Stimulated activated CD8-positive, alpha-beta memory T cell treated with anti-CD3 and anti-CD28 coated beads, Interleukin-7, amount 100 ng/mL, for 1 hour (primary cell): Measurements from ENCODE around the gene LSS.

ENCODE experiments used
- DNase-seq, 2 donors: peaks; one replicate each; pipeline ENCODE4 v3.0.0-alpha.2; 2020; ENCODE audit warnings: low read depth in 2 of 2

LSS gene

DNA sequence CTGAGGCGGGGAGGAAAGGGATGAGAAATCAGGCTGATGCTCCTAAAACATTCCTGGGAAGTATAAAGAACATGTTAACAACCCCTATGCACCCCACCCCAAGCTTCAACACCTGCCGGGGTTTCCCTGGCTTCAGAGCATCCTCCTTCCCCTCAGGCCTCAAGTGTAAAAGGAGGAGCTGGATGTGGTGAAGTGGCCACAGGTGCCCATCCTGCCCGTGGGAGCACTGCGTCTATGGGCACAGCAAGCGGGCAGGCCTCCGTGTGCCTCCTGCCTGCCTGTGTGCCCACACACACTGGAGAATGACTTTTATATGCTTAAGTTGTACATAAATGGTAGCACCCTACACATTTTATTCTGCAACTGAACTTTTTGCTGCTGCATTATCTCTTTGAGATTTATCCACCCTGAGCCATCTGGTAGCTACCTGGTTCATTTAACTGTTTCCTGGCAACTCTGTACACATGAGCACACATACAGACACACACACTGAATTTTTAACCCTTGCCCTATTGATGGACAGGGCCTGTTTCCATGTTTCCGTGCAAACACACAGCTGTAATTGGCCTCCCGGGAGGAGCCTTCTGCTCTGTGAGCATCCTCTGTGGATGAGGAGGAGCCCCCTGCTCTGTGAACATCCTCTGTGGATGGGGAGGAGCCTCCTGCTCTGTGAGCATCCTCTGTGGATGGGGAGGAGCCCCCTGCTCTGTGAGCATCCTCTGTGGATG, 59.8 kb downstream of the LSS start:
- no peak for DNase-seq

DNA sequence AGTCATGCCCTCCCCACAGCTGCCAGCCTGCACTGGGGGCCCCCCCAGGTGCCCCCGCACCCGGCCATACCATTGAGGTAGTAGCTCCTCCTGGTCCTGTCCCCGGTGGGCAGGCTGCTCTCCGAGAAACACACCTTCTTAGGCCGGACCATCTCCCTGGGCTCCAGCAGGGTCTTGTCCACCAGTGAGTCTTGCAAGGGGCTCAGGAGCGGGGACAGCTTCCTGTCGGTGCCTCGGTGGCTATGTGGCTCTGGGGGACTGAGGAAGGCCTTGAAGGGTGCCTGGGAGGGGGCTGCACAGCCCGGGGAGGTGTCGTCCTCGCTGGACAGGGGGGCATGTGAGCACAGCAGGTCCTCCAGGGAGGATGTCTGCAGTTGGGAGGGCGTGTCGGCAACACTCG, 60.3 kb downstream of the LSS start:
- DNase-seq = no peak

DNA sequence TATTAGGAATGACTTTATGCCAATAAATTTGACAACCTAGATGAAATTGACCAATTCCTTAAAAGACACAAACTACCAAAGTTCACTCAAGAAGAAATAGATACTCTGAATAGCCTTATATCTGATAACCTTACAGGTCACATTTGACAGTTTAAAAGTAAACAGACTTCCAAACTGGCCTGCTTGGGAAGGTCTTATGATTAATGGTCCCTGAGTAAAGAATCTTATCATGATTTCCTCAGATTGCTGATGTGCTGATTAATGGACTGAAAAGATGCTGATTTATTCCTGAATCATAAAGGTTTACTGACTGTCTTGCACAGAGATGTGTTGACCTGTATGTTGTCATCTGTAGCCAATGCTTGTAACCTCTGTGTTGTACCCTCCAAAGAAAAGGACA, 63.5 kb downstream of the LSS start:
- DNase-seq = no peak

DNA sequence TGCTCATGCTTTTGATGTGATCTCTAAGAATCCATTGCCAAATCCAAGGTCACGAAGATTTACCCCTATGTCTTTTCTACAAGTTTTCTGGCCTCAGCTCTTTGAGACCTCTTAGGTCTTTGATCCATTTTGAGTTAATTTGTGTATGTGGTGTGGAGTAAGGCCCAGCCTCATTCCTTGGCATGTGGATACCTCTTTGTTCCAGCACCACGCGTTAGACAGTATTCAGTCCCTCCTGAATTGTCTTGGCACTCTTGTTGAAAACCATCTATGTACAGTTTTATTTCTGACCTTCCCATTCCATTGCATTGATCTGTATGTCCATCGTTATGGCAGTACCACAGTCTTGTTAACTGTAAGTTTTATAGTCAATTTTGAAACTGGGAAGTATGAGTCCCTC, 65.2 kb downstream of the LSS start:
- DNase-seq = no peak

DNA sequence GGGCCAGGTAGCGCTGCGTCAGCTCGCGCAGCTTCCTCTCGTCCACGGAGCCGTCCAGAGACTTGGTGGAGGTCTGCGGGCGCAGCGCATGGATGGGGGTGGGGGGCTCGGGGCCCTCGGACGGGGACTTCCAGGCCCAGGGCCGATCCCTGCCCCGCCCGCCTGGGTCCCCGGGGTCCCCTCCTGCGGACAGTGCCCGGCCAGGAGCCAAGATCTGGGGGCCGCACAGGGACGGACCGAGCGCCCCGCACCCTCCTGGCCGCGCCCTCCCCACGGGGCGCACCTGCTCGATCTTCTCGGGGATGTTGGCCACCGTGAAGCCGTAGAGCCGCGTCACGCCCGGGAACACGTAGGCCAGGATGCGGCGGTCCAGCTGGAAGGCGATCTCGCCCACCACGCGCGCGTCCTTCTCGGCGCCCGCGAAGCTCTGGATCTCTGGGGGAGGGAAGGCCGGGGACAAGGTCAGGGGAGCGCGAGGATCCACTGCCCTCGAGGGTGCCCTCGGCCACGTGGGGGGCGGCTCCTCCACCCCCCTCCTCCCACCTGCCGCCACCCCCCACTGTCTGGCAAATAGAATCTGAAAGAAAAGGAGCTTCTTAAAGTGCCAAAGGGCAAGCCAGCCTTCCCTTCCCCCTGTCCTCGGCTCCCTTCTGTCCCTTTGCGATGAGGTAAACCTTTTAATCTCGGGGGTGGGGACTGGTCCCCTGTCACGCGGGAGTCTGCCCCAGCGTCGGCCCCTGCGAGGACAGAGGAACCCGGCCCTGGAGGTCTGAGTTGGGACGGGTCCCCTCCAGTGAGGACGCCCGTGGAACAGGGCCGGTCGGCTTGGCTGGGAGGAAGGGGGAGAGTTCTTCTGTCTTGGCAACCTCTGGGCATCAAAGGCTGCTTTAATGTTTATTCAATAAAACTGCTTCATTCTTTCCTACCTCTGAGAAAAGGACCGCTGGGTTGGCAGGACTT, 66.7 kb downstream of the LSS start:
- DNase-seq = no peak

DNA sequence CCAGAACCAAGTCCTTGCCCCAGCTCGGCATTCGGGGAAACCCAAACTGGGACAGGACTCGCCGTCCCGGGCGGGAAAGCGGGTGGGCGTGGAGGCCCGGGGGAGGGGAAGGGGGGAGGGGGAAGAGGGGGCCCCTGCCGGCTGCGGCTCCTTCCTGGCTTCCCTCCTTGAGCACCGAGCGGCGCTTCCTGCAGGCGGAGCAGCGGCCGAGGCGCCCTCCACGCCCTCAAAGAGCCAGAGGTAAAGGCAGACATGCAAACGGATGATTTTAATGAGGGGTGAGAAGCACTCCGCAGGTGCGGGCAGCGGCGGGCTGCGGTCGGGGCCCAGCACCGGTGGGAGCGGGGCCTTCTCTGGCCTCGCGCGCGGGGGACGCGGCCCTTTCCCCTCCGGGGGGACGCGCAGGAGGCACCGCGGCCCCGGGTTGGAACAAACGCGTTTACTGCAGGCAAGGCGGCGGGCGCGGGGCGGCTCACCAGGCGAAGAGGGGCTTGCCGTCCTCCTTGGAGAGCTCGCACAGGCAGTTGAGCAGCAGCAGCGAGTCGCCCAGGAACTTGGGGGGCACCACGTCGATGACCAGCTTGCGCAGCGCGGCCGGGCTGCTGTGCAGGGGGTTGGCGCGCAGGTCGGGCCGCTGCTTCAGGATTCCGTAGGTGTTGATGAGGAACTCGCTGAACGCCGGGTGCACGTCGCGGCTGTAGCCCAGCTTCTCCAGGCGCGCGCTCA, 67.5 kb downstream of the LSS start:
- no peak for DNase-seq

DNA sequence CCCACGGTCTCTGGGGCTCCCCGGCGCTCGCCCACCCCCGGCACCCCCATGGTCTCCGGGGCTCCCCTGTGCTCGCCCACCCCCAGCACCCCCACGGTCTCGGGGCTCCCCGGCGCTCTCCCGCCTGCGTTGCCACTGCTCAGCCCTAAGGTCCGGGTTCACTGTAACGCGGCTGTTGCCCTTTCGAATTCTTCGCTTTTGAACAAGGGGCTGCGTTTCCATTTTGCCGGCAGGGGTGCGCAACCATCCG, 68.0 kb downstream of the LSS start:
- DNase-seq = no peak

DNA sequence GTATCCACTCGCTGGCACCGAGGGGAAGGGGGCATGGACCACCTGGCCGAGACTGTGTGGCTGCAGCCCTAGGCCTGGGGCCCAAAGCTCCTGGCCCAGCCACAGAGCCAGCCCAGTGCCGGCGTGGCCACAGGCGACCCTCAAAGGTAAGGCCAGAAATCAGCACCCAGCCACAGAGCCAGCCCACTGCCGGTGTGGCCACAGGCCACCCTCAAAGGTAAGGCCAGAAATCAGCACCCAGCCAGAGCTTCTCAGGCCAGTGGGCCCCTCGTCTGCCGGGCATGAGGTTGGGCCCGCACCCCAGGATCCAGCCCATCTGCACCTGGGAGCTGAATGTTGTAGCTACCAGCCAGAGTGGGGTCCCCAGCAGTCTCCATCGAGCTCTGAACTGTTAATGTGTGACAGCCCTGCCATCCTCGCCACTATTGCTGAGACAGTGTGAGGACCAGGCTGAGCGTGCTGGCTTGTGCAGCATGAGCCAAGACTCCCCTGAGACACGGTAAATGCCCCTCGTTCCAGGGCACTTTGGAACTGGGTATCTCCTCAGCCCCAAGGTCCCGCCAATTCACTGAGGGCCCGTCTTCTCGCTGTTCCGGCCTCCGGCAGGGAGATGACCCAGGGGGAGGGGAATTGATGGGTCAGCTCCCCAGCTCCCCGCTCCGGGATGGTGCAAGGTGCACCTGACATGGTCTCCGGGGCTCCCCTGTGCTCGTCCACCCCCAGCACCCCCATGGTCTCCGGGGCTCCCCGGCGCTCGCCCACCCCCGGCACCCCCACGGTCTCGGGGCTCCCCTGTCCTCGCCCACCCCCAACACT, 68.5 kb downstream of the LSS start:
- DNase-seq = no peak

DNA sequence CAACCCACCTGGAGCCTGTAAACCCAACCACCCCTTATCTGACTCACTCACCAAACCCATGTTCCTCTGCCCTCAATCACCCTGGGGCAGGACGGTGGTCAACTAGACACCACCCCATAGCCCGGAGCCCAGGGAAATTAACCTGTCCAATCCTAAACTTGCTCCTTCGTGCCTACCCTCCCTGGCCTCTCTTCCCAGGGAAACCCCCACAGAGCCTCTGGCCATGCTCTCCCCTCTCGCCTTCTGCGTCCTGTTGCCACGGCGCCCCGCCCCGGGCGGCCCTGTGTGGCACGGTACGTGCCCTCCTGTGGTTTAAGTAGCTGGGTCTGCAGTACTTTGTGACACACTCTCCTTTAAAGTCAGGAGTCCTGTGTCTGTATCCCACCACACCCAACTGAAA, 69.2 kb downstream of the LSS start:
- DNase-seq = no peak

DNA sequence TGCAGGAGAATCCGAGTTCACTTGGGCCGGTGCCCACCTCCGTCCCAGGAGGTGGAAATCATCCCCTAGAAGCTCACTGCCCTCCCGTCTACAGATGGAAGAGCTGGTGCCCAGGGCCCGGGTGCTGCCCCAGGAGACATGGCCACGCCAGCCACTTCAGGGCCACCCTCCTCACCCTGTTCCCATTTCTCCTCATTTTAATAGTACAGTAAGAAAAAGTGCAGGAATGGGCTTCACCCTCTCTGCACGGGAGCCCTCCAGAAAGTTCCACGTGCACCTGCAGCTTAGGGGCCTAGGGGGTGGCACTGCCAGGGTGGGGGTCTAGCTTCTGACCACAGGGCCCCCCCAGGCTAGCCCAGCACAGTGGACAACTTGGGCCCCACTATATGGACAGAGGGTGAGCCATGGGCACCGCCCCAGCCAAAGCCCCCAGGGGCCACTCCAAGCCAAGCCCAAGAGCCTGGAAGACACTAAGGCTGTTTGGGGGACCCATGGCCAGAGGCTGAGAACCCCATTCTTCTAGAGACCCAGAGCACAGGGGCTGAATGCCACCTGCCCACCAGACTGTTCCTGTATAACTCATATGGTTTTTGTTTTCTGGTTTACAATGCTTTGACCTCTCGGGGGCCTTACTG, 69.8 kb downstream of the LSS start:
- no peak for DNase-seq

DNA sequence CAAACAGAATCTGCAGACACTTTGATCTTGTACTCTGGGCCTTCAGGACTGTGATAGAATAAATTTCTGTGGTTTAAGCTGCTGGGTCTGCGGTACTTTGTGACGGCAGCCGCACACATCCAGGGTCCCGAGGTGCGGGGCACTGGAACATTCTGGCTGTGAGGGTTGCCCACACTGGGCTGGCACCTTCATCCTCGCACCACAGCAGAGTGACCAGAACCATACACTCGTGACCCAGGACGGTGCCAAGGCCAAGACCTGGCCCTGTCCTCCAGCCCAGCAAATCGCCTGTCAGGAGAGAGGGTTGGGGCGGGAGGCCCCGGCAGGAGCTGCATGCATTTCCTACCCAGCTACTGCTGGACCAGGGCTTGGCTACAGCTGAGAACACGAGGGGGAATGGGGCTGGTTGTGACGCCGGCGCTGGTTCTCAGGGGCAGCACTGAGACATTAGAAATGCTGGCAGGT, 70.6 kb downstream of the LSS start:
- no peak for DNase-seq

DNA sequence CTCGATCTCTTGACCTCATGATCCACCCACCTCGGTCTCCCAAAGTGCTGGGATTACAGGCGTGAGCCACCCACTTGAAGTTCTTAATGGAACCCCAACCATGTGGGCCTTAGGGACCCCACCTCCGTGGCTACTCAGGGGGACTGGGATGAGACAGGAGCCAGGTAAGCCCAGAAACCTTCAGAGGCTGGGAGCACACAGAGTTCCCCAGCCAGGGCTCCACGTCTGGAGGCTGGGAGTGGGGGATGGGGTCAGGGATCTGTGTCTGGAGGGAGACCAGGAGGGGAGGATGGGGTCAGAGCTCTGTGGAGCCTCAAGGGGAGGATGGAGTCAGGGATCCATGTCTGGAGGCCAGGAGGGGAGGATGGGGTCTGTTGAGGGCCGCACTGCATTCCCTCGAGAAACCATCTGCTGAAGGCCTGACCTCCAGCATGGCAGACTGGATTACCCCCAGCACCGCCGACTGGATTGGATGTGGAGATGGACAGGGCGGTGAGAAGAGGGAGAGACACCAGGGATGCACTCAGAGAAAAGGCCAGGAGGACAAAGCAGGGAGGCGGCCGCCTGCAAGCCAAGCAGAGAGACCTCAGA, 71.1 kb downstream of the LSS start:
- DNase-seq = no peak

DNA sequence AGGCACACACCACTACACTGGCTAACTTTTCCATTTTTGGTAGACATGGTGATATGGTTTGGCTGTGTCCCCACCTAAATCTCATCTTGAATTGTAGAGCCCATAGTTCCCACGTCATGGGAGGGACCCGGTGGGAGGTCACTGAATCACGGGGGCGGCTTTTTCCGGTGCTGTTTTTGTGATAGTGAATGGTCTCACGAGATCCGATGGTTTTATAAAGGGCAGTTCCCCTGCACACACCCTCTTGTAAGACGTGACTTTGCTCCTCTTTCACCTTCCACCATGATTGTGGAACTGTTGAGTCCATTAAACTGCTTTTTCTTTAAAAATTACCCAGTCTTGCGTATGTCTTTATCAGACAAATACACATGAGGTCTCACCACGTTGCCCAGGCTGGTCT, 71.9 kb downstream of the LSS start:
- no peak for DNase-seq

DNA sequence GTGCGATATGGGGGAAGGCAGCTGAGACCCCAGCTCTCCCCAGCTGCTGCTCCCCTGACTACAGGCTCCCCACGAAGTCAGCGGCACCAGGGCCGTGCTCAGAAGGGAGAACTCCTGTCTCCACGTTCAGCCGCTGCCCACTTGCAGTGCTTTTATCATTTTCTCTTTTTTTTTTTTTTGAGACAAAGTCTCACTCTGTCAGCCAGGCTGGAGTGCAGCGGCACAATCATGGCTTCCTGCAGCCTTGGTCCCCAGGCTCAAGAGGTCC, 72.3 kb downstream of the LSS start:
- no peak for DNase-seq

DNA sequence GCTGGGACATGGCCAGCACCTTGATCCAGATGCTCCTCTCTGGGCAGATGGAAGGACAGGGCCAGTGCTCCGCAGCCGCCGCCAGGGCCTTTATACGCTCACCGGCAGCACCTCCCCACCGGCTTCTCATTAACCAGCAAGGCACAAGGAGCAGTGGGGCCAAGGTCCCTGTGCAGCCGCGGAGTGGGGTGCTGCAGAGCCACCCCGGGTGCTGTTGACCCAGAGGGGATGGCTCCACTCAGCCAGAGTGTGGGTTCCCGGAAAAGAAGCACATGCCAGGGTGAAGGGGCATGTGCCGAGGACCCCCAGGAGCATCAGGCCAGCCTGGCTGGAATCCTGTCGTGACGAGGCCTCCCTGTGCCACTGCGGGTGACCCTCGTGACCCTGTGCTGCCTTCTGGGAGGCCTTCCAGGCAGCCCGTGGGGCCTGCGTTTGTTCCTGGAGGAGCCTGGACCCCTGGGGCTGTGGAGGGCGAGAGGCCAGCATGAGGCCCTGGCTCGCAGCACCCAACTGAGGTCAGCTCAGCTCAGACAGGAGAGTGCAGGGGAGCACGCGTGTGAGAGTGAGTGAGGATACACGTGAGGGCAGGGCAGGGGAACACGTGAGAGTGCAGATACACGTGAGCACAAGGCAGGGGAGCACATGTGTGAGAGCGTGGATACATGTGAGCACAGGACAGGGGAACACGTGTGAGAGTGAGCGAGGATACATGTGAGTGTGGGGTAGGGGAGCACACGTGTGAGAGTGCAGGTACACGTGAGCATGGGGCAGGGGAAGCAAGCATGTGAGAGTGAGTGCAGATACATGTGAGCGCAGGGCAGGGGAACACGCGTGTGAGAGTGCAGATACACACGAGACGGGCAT, 72.8 kb downstream of the LSS start, which contains the start of gene FTCD:
FTCD (minus strand) TSS at position 66 of the 864 bp plus-strand sequence; CDS start at position 10, 56 bp downstream.
- no peak for DNase-seq

DNA sequence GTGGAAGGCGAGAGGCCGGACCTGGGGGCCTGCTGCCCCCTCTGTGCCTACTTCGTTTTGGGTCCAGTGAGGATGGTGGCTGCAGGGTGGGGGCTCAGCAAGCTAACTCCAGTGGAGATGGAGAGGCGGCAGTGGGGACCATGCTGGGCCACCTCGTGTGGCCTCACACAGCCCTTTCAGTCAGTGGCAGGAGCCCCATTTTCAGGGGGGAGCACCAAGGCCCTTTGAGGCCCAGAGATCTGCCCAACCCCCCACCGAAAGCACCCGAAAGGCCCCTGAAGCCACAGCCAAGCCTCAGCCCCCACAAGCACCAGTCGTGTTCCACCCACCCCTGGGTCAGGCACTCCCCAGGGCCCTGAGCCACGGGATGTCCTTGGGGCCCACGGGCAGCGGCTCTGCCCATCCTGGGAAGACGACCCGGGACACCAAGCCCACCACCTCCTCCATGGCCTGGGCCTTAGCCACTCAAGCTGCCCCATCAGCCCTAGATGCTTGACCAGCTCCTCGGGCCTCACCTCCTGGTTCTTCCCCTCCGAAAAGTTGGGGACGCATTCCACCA, 73.5 kb downstream of the LSS start:
- DNase-seq = no peak

DNA sequence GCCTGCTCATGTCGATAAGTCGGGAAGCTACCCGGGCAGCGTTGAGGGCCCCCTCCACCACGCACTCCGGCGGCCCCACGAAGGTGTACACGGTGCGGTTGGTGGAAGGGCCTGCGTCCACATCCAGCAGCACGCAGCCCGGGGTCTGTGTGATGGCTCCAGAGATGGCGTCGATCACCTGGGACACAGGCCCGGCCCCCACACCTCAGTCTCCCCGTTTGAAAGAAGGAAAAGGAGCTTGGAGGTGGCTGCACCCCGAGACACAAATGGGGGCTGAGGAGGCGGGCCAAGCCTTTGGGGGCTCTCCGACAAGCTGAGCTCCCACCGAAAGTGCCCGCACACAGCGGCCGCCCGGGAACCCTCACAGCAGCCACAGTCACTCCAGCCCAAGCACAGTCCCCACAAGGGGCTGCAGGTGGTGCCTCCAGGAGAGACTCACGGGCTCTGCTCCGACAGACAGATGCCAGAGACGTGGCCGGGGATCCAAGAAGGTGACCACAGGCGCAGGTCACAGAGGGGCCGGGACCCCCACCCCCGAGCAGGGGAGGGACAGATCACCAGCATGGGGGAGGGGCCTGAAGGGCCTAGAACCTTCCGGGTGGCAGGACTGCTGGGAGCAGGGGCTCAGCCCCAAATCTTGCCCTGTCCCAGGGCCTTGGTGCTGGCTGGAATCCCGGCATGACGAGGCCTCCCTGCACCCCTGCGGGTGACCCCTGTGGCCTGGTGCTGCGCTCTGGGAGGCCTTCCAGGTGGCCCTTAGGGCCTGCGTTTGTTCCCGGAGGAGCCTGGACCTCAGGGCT, 74.2 kb downstream of the LSS start:
- no peak for DNase-seq

DNA sequence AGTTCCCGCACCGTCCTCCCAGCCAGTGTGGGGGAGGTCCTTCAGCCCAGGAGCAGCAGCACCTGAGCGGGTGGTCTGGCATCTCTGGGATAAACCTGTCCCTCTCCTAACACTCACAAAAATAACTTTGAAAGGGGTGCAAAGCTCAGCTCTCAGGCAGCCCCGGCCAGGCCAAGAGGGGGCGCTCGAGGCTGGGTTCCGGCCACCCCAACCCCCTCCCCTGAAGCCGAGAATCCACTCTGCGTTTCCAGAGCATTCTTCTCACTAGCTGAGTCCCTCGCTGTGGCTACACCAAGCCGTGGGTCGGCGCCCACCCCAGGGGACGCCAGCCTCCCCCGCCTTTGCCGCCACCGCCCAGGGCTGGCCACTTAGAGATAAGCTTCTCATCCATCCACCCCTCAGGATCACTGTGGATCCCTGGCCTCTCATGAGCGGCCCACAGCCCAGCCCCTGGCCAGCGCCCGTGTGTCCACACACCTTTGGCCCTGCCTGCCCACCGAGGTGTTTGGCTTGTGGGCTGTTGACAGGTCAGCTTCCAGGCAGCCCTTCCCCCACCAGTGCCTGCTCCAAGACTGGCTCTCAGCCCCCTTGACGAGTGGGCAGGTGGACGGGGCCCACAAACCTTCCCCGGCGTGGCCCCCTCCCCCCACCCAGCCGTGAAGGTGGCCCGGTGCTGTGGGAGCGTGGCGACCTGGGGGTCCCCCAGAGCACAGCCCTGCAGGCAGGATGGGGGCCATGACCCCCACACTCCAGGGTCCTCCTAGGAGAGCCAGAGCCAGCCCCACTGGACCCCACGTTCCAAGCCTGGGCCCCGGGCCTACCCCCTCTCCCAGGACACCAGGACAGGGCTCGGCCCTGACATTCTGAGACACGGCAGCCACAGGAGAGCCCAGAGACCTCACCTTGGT, 75.1 kb downstream of the LSS start:
- peak in 1 of 2 donors; percentile 31 for DNase-seq
